Fibroblast of lung (primary cell): ENCODE data around the gene ITIH4.

Source experiments
- CTCF ChIP-seq, 2 donors: IDR thresholded peaks in 1 of 2; conservative IDR thresholded peaks in 1 of 2; 1 replicate in 1 of 2; 2 replicates in 1 of 2; pipeline ENCODE4 v1.5.1; 2011 to 2012; ENCODE audit warnings: low read length in 2 of 2, control low read depth in 1 of 2, inconsistent platforms in 1 of 2, low read depth in 1 of 2, mild to moderate bottlenecking in 1 of 2
- EZH2 ChIP-seq: IDR thresholded peaks from 2 replicates; pipeline ENCODE4 v1.5.1; 2012; ENCODE audit warnings: low read length, control low read depth, mild to moderate bottlenecking; ENCODE audit errors: missing control alignments

DNA sequence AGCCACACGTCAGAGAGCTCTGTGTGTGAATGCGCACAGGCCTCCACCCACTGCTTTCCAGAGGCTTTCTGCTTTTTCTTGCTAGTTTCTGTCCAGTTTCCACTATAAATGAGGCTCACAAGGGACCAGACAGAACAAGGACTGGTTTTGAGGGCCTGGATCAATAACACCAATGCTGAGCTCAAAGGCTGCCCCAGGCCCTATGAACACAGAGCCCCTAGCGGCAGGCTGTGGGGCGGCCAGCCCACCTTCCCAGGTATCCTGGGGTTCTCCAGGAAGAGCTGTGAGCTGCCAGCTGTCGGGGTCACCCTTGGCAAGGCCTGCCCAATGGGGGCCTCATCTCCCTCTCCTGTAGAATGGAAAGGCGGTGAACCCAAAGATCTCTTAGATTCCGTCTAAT is 38.1 kb downstream of the ITIH4 start:
- no peak for TF ChIP-seq EZH2
- peak in 1 of 2 donors; percentile 6 for TF ChIP-seq CTCF (conservative IDR thresholded peaks at IDR 0.05 in 1 of 2, IDR thresholded peaks at IDR 0.05 in 1 of 2; ENCODE audit: low read depth in 1 of 2, low read length in 2 of 2)
